Testis (tissue), 3 donors: ENCODE measurements around the gene TSPAN13. TPM values are rescaled to one million over a fixed set of nuclear protein-coding genes. Genes with fewer than 3 reads are reported as not detected.

Experiments
- DNase-seq: peaks from one replicate; pipeline ENCODE4 v3.0.0-alpha.2; 2019
- H3K27ac ChIP-seq, 2 donors: fragments of 200-600 bp; sonication (generic); one replicate each; pipeline ENCODE4 v1.5.1; 2019
- H3K27me3 ChIP-seq: fragments of 200-600 bp; sonication (generic); one replicate; pipeline ENCODE4 v1.5.1; 2019
- H3K36me3 ChIP-seq: fragments of 200-600 bp; sonication (generic); one replicate; pipeline ENCODE4 v1.5.1; 2017; ENCODE audit warnings: low read depth; ENCODE audit errors: missing control alignments
- H3K4me1 ChIP-seq: fragments of 200-600 bp; sonication (generic); one replicate; pipeline ENCODE4 v1.5.1; 2019
- H3K4me3 ChIP-seq, 2 donors: fragments of 200-600 bp; sonication (generic); one replicate each; pipeline ENCODE4 v1.5.1; 2017 to 2019
- H3K9me3 ChIP-seq: fragments of 200-600 bp; sonication (generic); one replicate; pipeline ENCODE4 v1.5.1; 2017
- POLR2A ChIP-seq: fragments of 450-650 bp; IDR thresholded peaks from one replicate; pipeline ENCODE4 v1.6.1; 2017; ENCODE audit warnings: antibody characterized with exemption, mild to moderate bottlenecking, moderate library complexity
- WGBS, 2 donors: methylation state at CpG; one replicate each; pipeline ENCODE4 v1.1.5; 2018; 5-methylcytosine and 5-hydroxymethylcytosine counted together
- intact Hi-C: fragments of 100-400 bp; cut with DNase I; formaldehyde crosslinking; loops from one replicate; pipeline ENCODE4 v1.15.1; 2023; ENCODE audit warnings: low total_unique reads
- polyA plus RNA-seq: library from polyadenylated mRNA; stranded (reverse); fragments of 350-450 nt; fragmentation: Illumina TruSeq; extraction: RNeasy Lipid Tissue Mini Kit (QIAGEN cat#74804); gene quantifications from one replicate; pipeline ENCODE4 v1.2.3, GENCODE V29; 2014; ENCODE audit warnings: low read depth, low replicate concordance; ENCODE audit not compliant: insufficient read depth
- total RNA-seq, 2 donors: library from RNA; depleted of rRNA; stranded (reverse); fragments of >200 nt; gene quantifications; one replicate each; pipeline ENCODE4 v1.2.3, GENCODE V29; 2016
- TF ChIP-seq, protein P1 (sequence below), 3 experiments: fragments of 450-650 bp in 2 of 3; fragments of 200-600 bp in 1 of 3; sonication (generic) in 1 of 3; IDR thresholded peaks; one replicate each; pipeline ENCODE4 v1.5.1; 2016 to 2019; ENCODE audit warnings: antibody characterized with exemption in 3 of 3, mild to moderate bottlenecking in 2 of 3, moderate library complexity in 1 of 3

TSPAN13 gene
- total and polyA plus RNA-seq, 3 donors from 2014 or later = 10.0 to 13.0 (median 10.6) TPM

GRCh38 chr7:16826060-16826459, 72.5 kb downstream of the TSPAN13 start:
- intact Hi-C loops = no loop called here
- H3K4me1 ChIP-seq = no peaks in the 10 kb centered on the region
- H3K36me3 ChIP-seq = no peaks in the 10 kb centered on the region
- DNase-seq = no peak
- TF ChIP-seq, protein P1, sequence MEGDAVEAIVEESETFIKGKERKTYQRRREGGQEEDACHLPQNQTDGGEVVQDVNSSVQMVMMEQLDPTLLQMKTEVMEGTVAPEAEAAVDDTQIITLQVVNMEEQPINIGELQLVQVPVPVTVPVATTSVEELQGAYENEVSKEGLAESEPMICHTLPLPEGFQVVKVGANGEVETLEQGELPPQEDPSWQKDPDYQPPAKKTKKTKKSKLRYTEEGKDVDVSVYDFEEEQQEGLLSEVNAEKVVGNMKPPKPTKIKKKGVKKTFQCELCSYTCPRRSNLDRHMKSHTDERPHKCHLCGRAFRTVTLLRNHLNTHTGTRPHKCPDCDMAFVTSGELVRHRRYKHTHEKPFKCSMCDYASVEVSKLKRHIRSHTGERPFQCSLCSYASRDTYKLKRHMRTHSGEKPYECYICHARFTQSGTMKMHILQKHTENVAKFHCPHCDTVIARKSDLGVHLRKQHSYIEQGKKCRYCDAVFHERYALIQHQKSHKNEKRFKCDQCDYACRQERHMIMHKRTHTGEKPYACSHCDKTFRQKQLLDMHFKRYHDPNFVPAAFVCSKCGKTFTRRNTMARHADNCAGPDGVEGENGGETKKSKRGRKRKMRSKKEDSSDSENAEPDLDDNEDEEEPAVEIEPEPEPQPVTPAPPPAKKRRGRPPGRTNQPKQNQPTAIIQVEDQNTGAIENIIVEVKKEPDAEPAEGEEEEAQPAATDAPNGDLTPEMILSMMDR (IDR thresholded peaks at IDR 0.05) = no peak
- TF ChIP-seq POLR2A = no peak
- H3K9me3 ChIP-seq = no peaks in the 10 kb centered on the region
- H3K27ac ChIP-seq = no peak overlapping the region
- no peak overlapping the region for H3K4me3 ChIP-seq
- no peaks in the 10 kb centered on the region for H3K27me3 ChIP-seq

DNA sequence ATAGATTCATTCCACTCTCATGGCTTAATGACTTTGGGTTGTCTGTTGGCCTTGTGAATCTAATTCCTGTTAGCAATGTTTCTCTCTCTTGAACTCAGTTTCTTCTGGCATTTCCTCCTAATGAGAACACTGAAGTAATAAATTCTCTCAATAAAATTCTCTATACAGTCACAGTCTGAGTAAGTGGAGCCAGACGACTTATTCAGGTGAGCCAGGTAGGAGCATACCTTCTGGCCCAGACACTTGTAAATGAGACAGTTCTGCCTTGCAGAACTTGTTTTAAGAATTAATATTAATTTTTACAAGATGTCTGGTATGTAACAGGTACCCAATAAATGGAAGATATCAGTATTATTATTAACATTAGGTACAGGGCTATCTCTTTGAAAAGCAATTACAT, 79.8 kb downstream of the TSPAN13 start:
- no peak for TF ChIP-seq POLR2A
- TF ChIP-seq, protein P1 (IDR thresholded peaks at IDR 0.05) = no peak
- intact Hi-C loops = no loop called here
- Histone ChIP-seq H3K27ac (no peak overlapping the region), H3K27me3 (no peaks in the 10 kb centered on the region), H3K36me3 (no peaks in the 10 kb centered on the region), H3K9me3 (no peaks in the 10 kb centered on the region), H3K4me1 (no peaks in the 10 kb centered on the region), H3K4me3 (no peak overlapping the region)
- WGBS, 2 donors = 74 to 90% methylated on average over 1 of the region's 1 CpG
- no peak for DNase-seq

Other genes with a start within 250 kb of the TSPAN13 start
- gene LRRC72, start 226.9 kb upstream of the TSPAN13 start, total RNA-seq = under 1 TPM; 0.79 to 0.81 TPM
- 8.6 TPM for gene LRRC72, start 226.9 kb upstream of the TSPAN13 start, polyA plus RNA-seq
- gene ANKMY2, start 108.0 kb upstream of the TSPAN13 start, total RNA-seq = 10 to 100 TPM; 13.4 to 17.0 TPM
- 17.5 TPM for gene ANKMY2, start 108.0 kb upstream of the TSPAN13 start, polyA plus RNA-seq
- 10 to 100 TPM; 25.8 to 36.5 TPM for gene BZW2, start 107.6 kb upstream of the TSPAN13 start, total RNA-seq
- 23.2 TPM for gene BZW2, start 107.6 kb upstream of the TSPAN13 start, polyA plus RNA-seq
- under 1 TPM in 1 of 2 donors, not detected in 1; 0.16 TPM for gene AGR2, start 51.2 kb downstream of the TSPAN13 start, total RNA-seq
- 1.5 TPM for gene AGR2, start 51.2 kb downstream of the TSPAN13 start, polyA plus RNA-seq
- gene AGR3, start 128.2 kb downstream of the TSPAN13 start, total RNA-seq = not detected
- gene AGR3, start 128.2 kb downstream of the TSPAN13 start, polyA plus RNA-seq = 2.0 TPM